Immature natural killer cell (primary cell): ENCODE data around the gene CCNB3. TPM values are rescaled to one million over a fixed set of nuclear protein-coding genes. Genes with fewer than 3 reads are reported as not detected.
"Not testable (repeated sequence)": the region's sequence is repeated elsewhere in the genome, so short reads cannot be mapped to it uniquely, and the experiment has no call there.

Experiments
- DNase-seq, 3 donors: peaks; one replicate each; pipeline ENCODE4 v3.0.0; 2022; ENCODE audit warnings: mixed read lengths in 1 of 3
- H3K27ac Mint-ChIP-seq, 6 donors: one replicate each; pipeline ENCODE4 v1.8.0; 2020; ENCODE audit warnings: mixed read lengths in 6 of 6, mild to moderate bottlenecking in 5 of 6, inconsistent platforms in 4 of 6, moderate library complexity in 3 of 6
- H3K27me3 Mint-ChIP-seq, 3 donors: one replicate each; pipeline ENCODE4 v1.8.0; 2020 to 2021; ENCODE audit warnings: low read depth in 3 of 3, mild to moderate bottlenecking in 3 of 3, mixed read lengths in 3 of 3, moderate library complexity in 3 of 3, inconsistent platforms in 1 of 3
- H3K36me3 Mint-ChIP-seq, 3 donors: one replicate each; pipeline ENCODE4 v1.8.0; 2020; ENCODE audit warnings: mixed read lengths in 3 of 3, inconsistent platforms in 2 of 3, mild to moderate bottlenecking in 2 of 3
- H3K4me1 Mint-ChIP-seq, 2 donors: one replicate each; pipeline ENCODE4 v1.8.0; 2020; ENCODE audit warnings: inconsistent platforms in 2 of 2, mild to moderate bottlenecking in 2 of 2, mixed read lengths in 2 of 2, moderate library complexity in 1 of 2
- H3K4me3 Mint-ChIP-seq, 5 donors: one replicate each; pipeline ENCODE4 v1.8.0; 2020; ENCODE audit warnings: mild to moderate bottlenecking in 5 of 5, mixed read lengths in 5 of 5, inconsistent platforms in 3 of 5, moderate library complexity in 3 of 5
- H3K9me3 Mint-ChIP-seq, 6 donors: one replicate each; pipeline ENCODE4 v1.8.0; 2020; ENCODE audit warnings: mild to moderate bottlenecking in 6 of 6, mixed read lengths in 6 of 6, inconsistent platforms in 4 of 6, moderate library complexity in 3 of 6
- polyA plus RNA-seq, 3 donors: library from polyadenylated mRNA; unstranded; fragments of 300-500 nt; fragmentation: Illumina TruSeq; gene quantifications; one replicate each; pipeline ENCODE4 v1.2.3, GENCODE V29; 2021

CCNB3 gene
- polyA plus RNA-seq, 3 donors from 2014 or later = 0.38 to 0.46 TPM; not detected in 1

DNA sequence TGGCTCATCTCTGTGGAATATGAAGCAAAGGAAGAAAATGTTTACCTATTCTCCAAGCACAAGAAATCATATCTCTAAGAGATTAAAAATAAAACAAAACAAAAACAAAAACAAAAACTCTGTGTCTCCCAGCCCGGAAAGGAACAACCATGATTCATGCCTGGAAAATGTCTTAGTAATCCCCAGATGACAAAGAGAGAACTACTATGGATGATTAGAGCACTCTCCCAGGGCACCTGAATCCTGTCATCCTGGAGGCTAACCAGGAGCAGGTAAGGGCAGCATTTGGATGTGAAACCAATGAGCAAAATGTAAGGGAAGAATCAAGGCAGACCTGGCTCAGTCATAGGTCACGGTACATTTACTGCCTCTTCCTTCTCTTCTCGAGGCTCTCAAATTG lies 2.0 kb upstream of the CCNB3 start:
- Mint-ChIP-seq H3K27ac (peak overlapping the region in 1 of 6 donors; percentile 49), H3K36me3 (no peaks in the 10 kb centered on the region), H3K4me3 (no peak overlapping the region), H3K4me1 (peaks cover 13 to 18% of the 10 kb centered on the region in 2 donors), H3K9me3 (no peaks in the 10 kb centered on the region), H3K27me3 (peaks cover 7 to 10% (median 9%) of the 10 kb centered on the region in 3 donors)
- no peak for DNase-seq

DNA sequence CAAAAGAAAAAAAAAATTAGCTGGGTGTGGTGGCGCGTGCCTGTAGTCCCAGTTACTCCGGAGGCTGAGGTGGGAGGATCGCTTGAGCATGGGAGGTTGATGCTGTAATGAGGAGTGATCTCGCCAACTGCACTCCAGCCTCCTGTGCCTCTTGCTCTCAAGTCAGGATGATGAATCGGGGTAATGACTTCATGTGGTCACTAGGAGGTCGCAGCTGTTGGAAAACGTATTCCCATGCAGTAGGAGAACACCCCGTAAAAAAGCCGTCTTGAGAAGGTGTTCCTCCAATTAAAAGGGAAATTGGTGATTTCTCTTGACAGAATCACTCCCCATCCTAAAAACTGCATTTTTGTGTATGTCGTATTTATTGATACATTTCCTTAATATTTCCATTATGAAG lies 2.2 kb downstream of the CCNB3 start:
- Mint-ChIP-seq H3K27ac (no peak overlapping the region), H3K36me3 (no peaks in the 10 kb centered on the region), H3K27me3 (peaks cover 6 to 9% (median 7%) of the 10 kb centered on the region in 3 donors), H3K4me3 (no peak overlapping the region), H3K9me3 (no peaks in the 10 kb centered on the region), H3K4me1 (peaks cover 13 to 18% of the 10 kb centered on the region in 2 donors)
- DNase-seq = no peak

DNA sequence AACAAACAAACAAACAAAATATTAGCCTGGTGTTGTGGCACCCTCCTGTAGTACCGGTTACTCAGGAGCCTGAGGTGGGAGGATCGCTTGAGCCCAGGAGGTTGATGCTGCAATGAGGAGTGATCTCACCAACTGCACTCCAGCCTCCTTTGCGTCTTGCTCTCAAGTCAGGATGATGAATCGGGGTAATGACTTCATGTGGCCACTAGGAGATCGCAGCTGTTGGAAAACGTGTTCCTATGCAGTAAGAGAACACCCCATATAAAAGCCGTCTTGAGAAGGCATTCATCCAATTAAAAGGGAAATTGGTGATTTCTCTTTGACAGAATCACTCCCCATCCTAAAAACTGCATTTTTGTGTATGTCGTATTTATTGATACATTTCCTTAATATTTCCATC lies 6.9 kb downstream of the CCNB3 start:
- no peak overlapping the region for H3K4me3 Mint-ChIP-seq
- H3K9me3 Mint-ChIP-seq = no peaks in the 10 kb centered on the region
- H3K4me1 Mint-ChIP-seq = no peaks in the 10 kb centered on the region
- peaks cover 0 to 6% (median 0%) of the 10 kb centered on the region in 3 donors for H3K27me3 Mint-ChIP-seq
- no peak for DNase-seq
- no peaks in the 10 kb centered on the region for H3K36me3 Mint-ChIP-seq
- H3K27ac Mint-ChIP-seq = no peak overlapping the region

DNA sequence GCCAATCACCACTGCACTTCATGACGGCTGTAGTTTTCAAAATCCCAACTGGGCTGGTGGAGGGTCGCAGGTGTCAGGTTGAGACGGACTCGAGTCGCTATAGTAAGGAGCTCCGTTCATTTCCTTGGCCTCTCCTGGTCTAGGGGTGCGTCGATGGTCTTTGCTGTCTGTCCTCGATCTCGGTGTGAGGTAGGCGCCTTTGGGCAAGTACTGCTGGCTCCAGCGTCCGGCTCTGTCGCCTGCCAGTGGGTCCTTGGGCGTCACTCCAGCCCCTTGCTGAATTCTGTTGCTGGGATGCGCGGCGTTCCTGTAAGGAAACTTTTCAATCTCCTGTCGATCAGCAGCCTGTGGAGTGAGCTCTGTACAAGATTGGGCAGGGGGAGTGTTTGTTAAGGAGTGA lies 76.7 kb downstream of the CCNB3 start:
- peak overlapping the region in 1 of 6 donors; percentile 40 for H3K27ac Mint-ChIP-seq
- H3K9me3 Mint-ChIP-seq = no peaks in the 10 kb centered on the region
- H3K4me3 Mint-ChIP-seq = no peak overlapping the region
- no peak for DNase-seq
- H3K27me3 Mint-ChIP-seq = no peaks in the 10 kb centered on the region
- peaks cover 0 to 7% (median 0%) of the 10 kb centered on the region in 3 donors for H3K36me3 Mint-ChIP-seq
- H3K4me1 Mint-ChIP-seq = no peaks in the 10 kb centered on the region

DNA sequence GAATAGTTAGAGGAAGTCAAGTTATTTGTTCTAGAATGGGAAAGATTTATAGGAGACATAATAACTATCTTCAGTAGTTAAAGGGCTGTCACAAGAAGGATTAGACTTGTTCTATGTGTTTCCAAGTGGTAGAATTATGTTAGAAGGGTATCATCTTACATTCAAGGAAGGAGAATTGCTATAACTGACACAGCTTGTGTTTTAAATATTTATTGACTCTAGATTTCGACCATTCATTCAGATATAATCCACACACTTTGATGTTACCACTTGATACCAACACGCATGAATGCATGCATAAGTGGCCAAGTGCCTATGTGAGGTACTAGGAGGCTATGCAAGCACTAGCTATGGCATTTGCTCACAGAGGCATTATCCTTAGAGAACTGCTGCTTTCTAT lies 122.7 kb downstream of the CCNB3 start:
- Mint-ChIP-seq H3K36me3 (no peaks in the 10 kb centered on the region), H3K4me1 (no peaks in the 10 kb centered on the region), H3K4me3 (no peak overlapping the region), H3K27me3 (peaks cover 1 to 8% (median 5%) of the 10 kb centered on the region in 3 donors), H3K27ac (no peak overlapping the region), H3K9me3 (peaks cover 0 to 2% (median 0%) of the 10 kb centered on the region in 6 donors)
- no peak for DNase-seq

DNA sequence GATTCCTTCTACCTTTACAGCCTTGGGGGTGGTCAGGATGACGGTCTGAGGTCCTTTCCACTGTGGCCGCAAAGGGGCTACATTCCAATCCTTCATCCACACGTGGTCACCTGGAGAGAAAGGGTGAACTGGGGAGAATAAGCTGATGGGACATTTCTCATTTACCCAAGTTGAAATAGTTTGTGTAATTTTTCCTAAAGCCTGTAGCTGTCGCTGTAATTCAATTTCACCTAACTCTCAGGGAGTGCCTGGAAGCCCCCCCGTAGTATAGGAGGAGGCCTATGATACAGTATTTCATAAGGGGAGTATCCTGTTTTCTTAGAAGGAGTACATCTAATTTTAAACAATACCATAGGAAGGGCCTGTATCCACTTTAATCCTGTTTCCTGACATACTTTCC lies 128.1 kb downstream of the CCNB3 start:
- not testable (repeated sequence) for H3K36me3 Mint-ChIP-seq
- H3K27ac Mint-ChIP-seq = peak overlapping the region in 1 of 6 donors; percentile 51
- H3K4me1 Mint-ChIP-seq = peaks cover 7 to 11% of the 10 kb centered on the region in 2 donors

DNA sequence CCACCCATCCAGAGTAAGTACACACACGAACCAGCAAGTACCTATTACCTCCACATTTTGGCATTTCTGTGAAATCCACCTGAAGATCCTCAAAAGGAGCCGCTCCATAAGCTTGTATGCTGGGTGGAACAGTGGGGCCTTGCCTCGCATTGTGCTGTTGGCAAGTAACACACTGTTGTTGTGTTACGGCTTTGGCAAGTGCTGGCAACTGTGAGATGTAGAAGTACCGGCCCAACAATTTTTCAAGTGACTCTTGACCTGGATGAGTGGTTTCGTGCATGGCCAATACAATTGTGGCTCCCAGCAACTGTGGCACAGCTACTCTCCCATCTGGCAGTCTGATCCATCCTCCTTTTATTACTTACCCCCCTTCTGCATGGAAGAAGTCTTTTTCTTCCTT lies 128.7 kb downstream of the CCNB3 start:
- DNase-seq = no peak
- Mint-ChIP-seq H3K27ac (no peak overlapping the region), H3K27me3 (peaks cover 0 to 5% (median 2%) of the 10 kb centered on the region in 3 donors), H3K4me1 (peaks cover 7 to 11% of the 10 kb centered on the region in 2 donors), H3K36me3 (peaks cover 0 to 11% (median 0%) of the 10 kb centered on the region in 3 donors), H3K4me3 (no peak overlapping the region), H3K9me3 (peaks cover 0 to 8% (median 0%) of the 10 kb centered on the region in 6 donors)

More for the DNA sequence above, 128.1 kb downstream of the CCNB3 start:
- not testable (repeated sequence) for H3K4me3 Mint-ChIP-seq, H3K27me3 Mint-ChIP-seq, H3K9me3 Mint-ChIP-seq, DNase-seq

DNA sequence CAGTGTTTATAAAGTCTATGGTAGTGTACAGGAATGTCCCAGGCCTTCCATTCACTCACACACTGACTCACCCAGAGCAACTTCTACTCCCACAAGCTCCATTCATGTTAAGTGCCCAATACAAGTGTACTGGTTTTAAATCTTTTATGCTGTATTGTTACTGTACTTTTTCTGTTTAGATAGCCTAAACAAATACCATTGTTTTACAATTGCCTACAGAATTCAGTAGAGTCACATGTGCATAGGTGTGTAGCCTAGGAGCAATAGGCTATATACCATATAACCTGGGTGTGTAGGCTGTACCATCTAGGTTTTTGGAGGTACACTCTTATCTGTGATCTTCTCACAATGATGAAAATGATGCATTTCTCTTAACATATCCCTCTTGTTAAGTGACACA lies 139.4 kb downstream of the CCNB3 start:
- no peaks in the 10 kb centered on the region for H3K9me3 Mint-ChIP-seq
- DNase-seq = no peak
- H3K27ac Mint-ChIP-seq = no peak overlapping the region
- peaks cover 2 to 3% of the 10 kb centered on the region in 2 donors for H3K4me1 Mint-ChIP-seq
- no peaks in the 10 kb centered on the region for H3K36me3 Mint-ChIP-seq
- H3K4me3 Mint-ChIP-seq = no peak overlapping the region
- H3K27me3 Mint-ChIP-seq = peaks cover 1 to 3% (median 2%) of the 10 kb centered on the region in 3 donors

DNA sequence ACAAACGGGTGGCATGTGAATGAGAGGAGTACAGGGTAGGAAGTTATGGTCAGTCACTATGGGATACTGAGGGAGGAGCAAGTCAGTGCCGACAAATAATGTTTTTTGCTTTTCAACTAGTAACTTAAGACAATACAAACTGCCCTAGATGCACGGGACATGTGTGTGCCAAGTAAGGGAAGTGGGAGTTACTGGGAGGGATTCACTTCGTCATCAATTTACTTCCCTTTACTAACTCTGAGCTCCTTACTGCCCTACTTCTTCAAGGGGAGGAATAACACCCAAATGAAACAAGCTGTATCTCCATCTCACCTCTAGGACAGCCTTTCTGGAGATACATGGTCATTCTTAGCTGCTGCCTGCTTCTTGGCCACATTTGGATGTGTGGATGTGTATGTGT lies 168.4 kb downstream of the CCNB3 start:
- H3K27ac Mint-ChIP-seq = no peak overlapping the region
- H3K9me3 Mint-ChIP-seq = no peaks in the 10 kb centered on the region
- no peak for DNase-seq
- peaks cover 2 to 5% (median 4%) of the 10 kb centered on the region in 3 donors for H3K27me3 Mint-ChIP-seq
- H3K4me1 Mint-ChIP-seq = peaks cover 8 to 10% of the 10 kb centered on the region in 2 donors
- peaks cover 0 to 21% (median 6%) of the 10 kb centered on the region in 3 donors for H3K36me3 Mint-ChIP-seq
- no peak overlapping the region for H3K4me3 Mint-ChIP-seq

DNA sequence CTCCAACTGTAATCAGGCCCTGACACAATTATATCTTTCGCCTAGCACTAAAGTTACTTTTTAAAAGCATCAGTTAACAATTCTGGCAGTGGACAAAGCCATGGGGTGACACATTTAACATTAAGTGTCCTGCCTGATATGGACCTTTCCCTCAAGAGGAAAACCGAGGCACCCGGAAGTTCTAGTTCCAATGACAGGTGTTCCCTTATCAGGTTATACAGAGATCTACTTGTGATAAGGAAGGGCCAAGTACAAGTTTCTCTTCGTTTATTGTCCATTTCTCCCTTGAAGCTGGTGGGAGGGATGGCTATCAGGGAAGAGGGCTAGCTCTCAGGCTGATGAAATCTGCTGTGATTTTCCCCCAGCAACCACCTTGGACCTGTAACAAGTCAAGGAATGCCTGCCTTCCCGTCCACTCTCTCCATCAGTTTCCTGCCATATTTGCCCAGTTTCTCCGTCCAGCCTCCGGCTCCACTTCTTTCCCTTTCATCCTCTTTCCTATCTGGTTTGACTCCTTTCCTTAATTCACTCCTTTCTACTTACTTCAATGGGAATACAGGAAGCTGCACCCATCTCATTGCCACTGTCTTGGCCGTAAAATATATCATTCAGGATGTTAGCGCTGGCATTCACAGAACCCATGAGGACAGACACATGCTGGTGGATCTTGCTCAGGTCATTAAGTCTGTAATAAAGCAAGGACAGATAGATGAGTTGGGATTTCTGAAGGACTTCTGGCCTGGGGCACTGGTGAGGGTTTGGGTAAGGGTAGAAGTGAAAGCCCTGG lies 171.1 kb downstream of the CCNB3 start:
- peaks cover 0 to 6% (median 0%) of the 10 kb centered on the region in 3 donors for H3K27me3 Mint-ChIP-seq
- H3K4me3 Mint-ChIP-seq = no peak overlapping the region
- peaks cover 15 to 16% of the 10 kb centered on the region in 2 donors for H3K4me1 Mint-ChIP-seq
- DNase-seq = no peak
- no peak overlapping the region for H3K27ac Mint-ChIP-seq
- H3K36me3 Mint-ChIP-seq = peaks cover 0 to 28% (median 6%) of the 10 kb centered on the region in 3 donors
- peaks cover 0 to 1% (median 0%) of the 10 kb centered on the region in 6 donors for H3K9me3 Mint-ChIP-seq

DNA sequence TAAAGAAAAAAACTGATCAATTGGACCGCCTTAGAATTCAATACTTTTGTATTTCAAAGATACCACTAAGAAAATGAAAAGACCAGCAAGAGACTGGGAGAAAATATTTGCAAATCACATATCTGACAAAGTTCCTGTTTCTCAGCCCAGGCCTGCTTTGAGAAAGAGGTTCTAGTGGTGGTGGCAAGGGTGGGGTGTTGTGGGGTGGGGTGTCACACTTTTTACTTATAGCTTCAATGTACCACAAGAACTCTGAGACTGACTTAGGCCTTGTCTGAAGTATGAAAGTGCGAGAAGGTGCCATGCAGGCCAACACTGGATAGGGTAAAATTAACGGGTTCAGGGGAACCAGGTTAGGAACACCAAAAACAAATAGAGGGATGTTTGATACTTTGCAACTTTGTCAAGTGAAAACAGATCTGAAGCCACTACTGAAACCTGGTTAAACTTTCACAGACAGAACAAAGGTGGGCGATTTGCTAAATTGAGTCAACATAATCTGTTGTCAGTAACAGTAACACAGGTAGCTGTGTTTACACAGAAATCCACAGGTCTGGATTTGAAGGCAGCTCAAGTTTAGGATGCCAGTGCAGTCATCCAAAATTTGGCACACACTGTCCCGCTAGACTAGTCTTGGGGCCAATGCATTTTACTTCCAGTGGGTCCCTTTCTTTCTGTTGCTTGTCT lies 177.3 kb downstream of the CCNB3 start:
- Mint-ChIP-seq H3K27ac (peak overlapping the region; percentile 71 to 89 (median 86)), H3K4me1 (peaks cover 57 to 67% of the 10 kb centered on the region in 2 donors), H3K4me3 (peak overlapping the region; percentile 41 to 73 (median 44)), H3K27me3 (peaks cover 0 to 4% (median 2%) of the 10 kb centered on the region in 3 donors), H3K9me3 (peaks cover 0 to 1% (median 0%) of the 10 kb centered on the region in 6 donors), H3K36me3 (peaks cover 0 to 28% (median 3%) of the 10 kb centered on the region in 3 donors)
- peak; percentile 17 to 41 (median 35) for DNase-seq

DNA sequence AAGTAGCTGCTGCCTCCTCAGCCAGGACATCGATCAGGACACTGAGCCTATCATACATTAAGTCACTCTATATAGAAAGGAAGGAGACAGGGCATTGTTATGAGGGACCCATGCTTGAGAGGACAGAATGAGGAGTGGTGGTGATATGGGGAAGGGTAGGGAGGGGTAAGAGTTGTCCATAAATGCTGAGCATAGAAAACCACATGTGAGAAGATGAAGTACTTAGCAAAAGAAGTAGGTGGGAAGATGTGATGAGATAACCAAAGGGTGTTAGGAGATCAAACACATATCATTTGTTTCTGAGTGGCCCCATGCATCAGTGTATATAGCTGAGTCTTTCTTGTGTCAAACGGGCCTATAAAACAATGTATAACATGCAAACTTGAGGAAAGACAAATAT lies 182.0 kb downstream of the CCNB3 start:
- Mint-ChIP-seq H3K27ac (peak overlapping the region; percentile 61 to 84 (median 68)), H3K4me1 (peaks cover 63 to 71% of the 10 kb centered on the region in 2 donors), H3K27me3 (peaks cover 0 to 5% (median 2%) of the 10 kb centered on the region in 3 donors), H3K4me3 (peak overlapping the region; percentile 3 to 71 (median 40)), H3K9me3 (no peaks in the 10 kb centered on the region), H3K36me3 (peaks cover 0 to 35% (median 3%) of the 10 kb centered on the region in 3 donors)
- peak; percentile 20 to 42 (median 41) for DNase-seq

DNA sequence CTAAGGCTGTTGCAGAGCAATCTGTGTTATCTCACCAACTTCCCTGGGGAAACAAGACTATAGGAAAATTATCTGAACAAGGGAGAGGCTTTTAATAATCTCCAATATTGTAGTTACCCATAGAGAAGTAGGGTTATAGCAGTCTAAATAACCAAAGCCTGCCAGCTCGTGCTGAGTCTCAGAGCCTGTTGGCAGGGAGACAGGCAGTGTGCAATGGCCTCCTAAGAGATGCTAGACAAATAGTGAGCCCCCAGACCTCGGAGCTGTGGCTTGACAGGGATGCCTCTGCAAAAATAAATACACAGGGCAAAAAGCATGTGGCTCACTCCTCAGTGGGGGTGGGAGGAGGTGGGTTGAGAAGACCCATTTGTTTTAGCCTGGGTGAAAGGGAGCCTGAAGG lies 189.3 kb downstream of the CCNB3 start:
- no peak for DNase-seq
- Mint-ChIP-seq H3K4me3 (no peak overlapping the region), H3K27me3 (peaks cover 0 to 10% (median 0%) of the 10 kb centered on the region in 3 donors), H3K36me3 (peaks cover 0 to 44% (median 0%) of the 10 kb centered on the region in 3 donors), H3K9me3 (no peaks in the 10 kb centered on the region), H3K27ac (no peak overlapping the region), H3K4me1 (peaks cover 23 to 29% of the 10 kb centered on the region in 2 donors)
